ENCODE data around the gene KLHL36. TPM values are rescaled to one million over a fixed set of nuclear protein-coding genes. Genes with fewer than 3 reads are reported as not detected.

KLHL36 gene
- 100 to 1,000 TPM in 1 of 4 donors, 10 to 100 TPM in 3; 70.5 to 114 (median 80.5) TPM for total RNA-seq

DNA sequence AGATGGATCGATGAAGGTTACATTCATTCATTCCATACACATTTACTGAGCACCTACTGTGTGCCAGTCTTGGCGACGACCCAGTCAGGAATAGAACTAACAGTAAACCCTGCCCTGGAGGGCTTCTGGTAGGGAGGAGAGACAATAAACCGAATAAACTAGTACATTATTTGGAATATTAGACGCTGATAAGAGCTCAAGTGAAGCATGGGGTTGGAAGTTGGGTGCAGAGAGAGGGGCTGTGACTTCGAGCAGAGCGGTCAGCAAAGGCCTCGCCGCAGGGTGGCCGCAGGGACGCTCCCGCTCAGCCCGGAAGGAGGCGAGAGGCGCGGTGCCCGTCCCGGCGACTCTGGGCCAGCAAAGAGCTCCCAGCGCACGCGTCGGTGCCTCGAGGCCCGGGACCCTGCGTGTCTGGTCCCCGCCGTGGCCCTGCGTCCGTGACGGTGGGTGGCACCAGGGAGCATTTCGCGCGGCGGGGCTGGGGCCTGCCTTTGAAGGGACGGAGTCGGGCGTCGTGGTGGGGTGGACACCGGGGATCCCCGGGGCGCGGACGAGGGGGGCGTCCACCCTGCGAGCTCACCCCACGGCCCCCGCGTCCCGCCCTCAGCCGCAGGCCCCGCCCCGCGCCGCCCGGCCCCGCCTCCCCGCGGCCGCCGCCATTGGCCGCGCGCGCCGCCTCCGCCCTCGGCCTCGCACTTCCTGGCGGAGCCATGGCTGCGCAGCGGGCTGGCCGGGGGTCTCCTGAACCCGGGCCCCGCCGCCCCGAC is at the start of gene KLHL36:
TSS of gene KLHL36 (plus strand) at position 684 of the 767 bp plus-strand sequence. CDS start 2,357 bp downstream, outside the sequence.
- ATAC-seq: peak; percentile 87
- H3K4me3 ChIP-seq: peak within 1 kb of the TSS; percentile 72 to 91
- 10 to 43% methylated on average over 4 to 5 of the region's 77 CpGs for WGBS, 2 donors (ENCODE audit: low coverage in 1 of 2)
- no peaks in the 10 kb centered on the region for H3K27me3 ChIP-seq
- peaks cover 0 to 25% of the 10 kb centered on the region in 2 donors for H3K36me3 ChIP-seq
- TF ChIP-seq POLR2A (IDR thresholded peaks at IDR 0.05): peak in 1 of 2 donors; percentile 7
- TF ChIP-seq, protein P1, sequence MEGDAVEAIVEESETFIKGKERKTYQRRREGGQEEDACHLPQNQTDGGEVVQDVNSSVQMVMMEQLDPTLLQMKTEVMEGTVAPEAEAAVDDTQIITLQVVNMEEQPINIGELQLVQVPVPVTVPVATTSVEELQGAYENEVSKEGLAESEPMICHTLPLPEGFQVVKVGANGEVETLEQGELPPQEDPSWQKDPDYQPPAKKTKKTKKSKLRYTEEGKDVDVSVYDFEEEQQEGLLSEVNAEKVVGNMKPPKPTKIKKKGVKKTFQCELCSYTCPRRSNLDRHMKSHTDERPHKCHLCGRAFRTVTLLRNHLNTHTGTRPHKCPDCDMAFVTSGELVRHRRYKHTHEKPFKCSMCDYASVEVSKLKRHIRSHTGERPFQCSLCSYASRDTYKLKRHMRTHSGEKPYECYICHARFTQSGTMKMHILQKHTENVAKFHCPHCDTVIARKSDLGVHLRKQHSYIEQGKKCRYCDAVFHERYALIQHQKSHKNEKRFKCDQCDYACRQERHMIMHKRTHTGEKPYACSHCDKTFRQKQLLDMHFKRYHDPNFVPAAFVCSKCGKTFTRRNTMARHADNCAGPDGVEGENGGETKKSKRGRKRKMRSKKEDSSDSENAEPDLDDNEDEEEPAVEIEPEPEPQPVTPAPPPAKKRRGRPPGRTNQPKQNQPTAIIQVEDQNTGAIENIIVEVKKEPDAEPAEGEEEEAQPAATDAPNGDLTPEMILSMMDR (IDR thresholded peaks at IDR 0.05): peak in 2 of 4 experiments; percentile 10 to 20
- no peak for TF ChIP-seq EP300 (IDR thresholded peaks at IDR 0.05)
- no peak for TF ChIP-seq POLR2AphosphoS5 (IDR thresholded peaks at IDR 0.05)
- peak within 1 kb of the TSS; percentile 57 to 93 (median 88) for H3K27ac ChIP-seq
- H3K4me1 ChIP-seq: peaks cover 6 to 39% (median 15%) of the 10 kb centered on the region in 3 donors
- H3K9me3 ChIP-seq: no peaks in the 10 kb centered on the region

- H3K27ac ChIP-seq: peak overlapping the region; percentile 10 to 77 (median 72)
- 9 to 11% methylated on average over 10 to 12 of the region's 12 CpGs for WGBS, 2 donors (ENCODE audit: low coverage in 1 of 2)
- H3K27me3 ChIP-seq: no peaks in the 10 kb centered on the region
- H3K4me1 ChIP-seq: peaks cover 0 to 74% (median 23%) of the 10 kb centered on the region in 3 donors
- TF ChIP-seq POLR2A (IDR thresholded peaks at IDR 0.05) (no peak), POLR2AphosphoS5 (IDR thresholded peaks at IDR 0.05) (no peak), EP300 (IDR thresholded peaks at IDR 0.05) (no peak)
- TF ChIP-seq, protein P1 (IDR thresholded peaks at IDR 0.05): no peak
- no peaks in the 10 kb centered on the region for H3K9me3 ChIP-seq
- H3K36me3 ChIP-seq: no peaks in the 10 kb centered on the region
- peak; percentile 60 for ATAC-seq
- H3K4me3 ChIP-seq: peak overlapping the region in 1 of 2 donors; percentile 23
These were observed 48.6 kb upstream of the KLHL36 start for GRCh38 chr16:84599521-84600202.

DNA sequence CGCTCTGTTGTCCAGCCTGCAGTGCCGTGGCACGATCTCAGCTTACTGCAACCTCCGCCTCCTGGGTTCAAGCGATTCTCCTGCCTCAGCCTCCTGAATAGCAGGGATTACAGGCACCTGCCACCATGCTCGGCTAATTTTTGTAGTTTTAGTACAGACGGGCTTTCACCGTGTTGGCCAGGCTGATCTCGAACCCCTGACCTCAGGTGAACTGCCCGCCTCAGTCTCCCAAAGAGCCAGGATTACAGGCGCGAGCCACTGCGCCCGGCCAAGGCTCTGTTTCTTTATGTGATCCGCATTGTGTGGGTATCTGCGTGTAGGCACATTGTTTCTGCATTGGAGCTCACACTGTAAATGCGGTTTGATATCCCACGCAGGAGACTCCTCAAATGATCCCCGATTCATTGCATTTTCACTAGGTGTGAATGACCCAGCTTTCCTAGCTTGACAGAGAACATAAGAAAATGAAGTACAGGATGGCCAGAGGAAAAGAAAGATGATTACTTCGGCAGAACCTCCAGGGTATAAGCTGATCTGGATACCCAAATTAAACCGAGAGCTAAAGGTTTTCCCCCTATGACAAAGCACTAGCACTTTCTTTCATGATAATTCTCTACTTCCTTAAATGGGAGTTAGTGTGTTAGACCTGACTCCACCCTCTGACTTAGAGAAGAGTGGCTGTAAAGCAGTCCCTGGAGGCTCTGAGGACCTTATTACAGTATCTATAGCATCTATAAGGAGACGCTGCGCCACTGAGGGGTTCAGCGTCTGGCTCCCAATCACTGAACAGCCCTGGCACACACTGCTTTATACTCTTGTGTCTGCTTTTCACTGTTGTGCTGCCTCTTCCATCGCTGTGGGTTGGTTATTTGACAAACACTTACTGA is 47.7 kb upstream of the KLHL36 start:
- Histone ChIP-seq H3K4me1 (peaks cover 0 to 74% (median 23%) of the 10 kb centered on the region in 3 donors), H3K4me3 (no peak overlapping the region), H3K36me3 (no peaks in the 10 kb centered on the region), H3K9me3 (no peaks in the 10 kb centered on the region), H3K27me3 (no peaks in the 10 kb centered on the region), H3K27ac (peak overlapping the region in 3 of 4 donors; percentile 57 to 77 (median 73))
- TF ChIP-seq POLR2A (IDR thresholded peaks at IDR 0.05) (no peak), EP300 (IDR thresholded peaks at IDR 0.05) (no peak), POLR2AphosphoS5 (IDR thresholded peaks at IDR 0.05) (no peak)
- TF ChIP-seq, protein P1 (IDR thresholded peaks at IDR 0.05): no peak
- no peak for ATAC-seq
- WGBS, 2 donors (ENCODE audit: low coverage in 1 of 2): 46 to 53% methylated on average over 15 to 22 of the region's 25 CpGs

- H3K4me3 ChIP-seq: no peak overlapping the region
These were observed 45.0 kb upstream of the KLHL36 start for GRCh38 chr16:84603140-84603816.

More at GRCh38 chr16:84603140-84603816, 45.0 kb upstream of the KLHL36 start:
- ATAC-seq: peak; percentile 84
- H3K36me3 ChIP-seq: no peaks in the 10 kb centered on the region
- TF ChIP-seq POLR2AphosphoS5 (IDR thresholded peaks at IDR 0.05) (peak; percentile 68), POLR2A (IDR thresholded peaks at IDR 0.05) (no peak), EP300 (IDR thresholded peaks at IDR 0.05) (no peak)
- TF ChIP-seq, protein P1 (IDR thresholded peaks at IDR 0.05): no peak
- H3K27me3 ChIP-seq: no peaks in the 10 kb centered on the region
- peak overlapping the region in 3 of 4 donors; percentile 59 to 76 (median 64) for H3K27ac ChIP-seq
- peaks cover 0 to 59% (median 16%) of the 10 kb centered on the region in 3 donors for H3K4me1 ChIP-seq
- H3K9me3 ChIP-seq: no peaks in the 10 kb centered on the region
- WGBS, 2 donors (ENCODE audit: low coverage in 1 of 2): 36 to 90% methylated on average over 4 to 9 of the region's 23 CpGs

All from gastroesophageal sphincter (tissue), 4 donors.